NCI-H2227 (cell line): ENCODE data around the gene CNIH3.

Experiments
- DNase-seq: peaks from one replicate; lab custom pipeline; 2025; ENCODE audit not compliant: unreplicated experiment; lab: John Stamatoyannopoulos, UW

The CNIH3 gene

DNA sequence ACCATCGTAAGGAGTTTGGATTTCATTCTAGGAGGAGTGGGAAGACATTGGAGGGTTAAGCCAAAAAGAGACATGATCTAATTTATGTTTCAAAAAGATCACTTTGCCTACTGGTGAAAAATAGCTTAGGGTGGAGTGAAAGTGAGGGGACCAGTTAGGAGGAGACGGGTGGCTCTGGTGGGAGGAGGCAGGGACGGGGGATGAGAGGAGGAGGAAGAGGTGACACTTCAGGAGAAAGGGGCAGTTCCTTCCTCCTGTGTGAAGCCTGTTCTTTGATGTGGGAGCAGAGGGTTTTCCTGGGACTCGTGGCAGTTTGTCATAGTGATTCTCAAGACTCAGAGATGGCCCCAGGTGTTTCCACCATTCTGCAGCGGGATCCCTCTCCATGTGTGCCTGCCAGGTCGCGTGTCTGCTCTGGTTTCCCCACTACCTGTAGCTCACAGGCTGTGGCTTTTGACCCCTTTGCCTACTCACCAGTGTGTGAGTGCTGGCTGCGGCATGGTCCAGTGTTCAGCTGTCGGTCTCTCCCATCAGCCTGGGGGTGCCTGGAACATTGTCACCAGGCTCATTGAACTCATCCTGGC lies 102.4 kb downstream of the CNIH3 start:
- no peak for DNase-seq

DNA sequence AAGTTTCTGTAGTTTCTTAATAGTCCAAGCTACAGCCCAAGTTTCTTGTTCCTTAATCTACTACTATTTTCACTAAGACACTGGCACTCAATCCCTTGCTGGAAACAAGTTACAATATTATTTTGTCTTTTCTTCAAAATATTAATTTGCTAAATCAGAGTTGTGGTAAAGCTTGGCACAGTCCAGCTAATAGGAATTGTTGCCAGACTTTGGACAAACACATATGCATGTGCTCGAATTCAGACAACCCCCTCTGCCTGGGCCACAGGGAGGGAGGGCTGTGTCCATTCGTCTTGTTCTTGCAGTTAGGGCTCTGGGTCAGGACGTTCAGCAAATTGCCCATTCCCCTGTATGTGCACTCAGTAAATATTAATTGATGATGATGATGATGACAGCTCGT lies 103.6 kb downstream of the CNIH3 start:
- no peak for DNase-seq

DNA sequence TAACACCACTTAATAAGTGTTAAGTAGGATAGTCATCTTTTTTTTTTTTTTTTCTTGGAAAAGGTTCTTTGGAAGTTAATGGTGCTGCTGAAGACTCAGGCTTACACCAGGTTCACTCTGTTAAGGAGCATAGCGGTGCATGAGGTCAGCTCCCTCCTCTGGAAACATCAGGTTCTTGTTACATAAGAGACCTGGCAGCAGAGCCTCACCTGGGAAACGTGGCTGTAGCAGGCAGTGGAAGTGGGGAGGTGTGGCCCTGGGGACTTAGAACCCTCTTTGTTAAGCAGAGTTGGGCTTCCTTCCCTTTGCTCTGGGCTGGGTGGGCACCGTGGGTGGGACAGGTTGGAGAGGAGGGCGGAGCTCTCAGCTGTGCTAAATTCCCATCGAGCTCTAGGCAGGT lies 104.1 kb downstream of the CNIH3 start:
- no peak for DNase-seq

DNA sequence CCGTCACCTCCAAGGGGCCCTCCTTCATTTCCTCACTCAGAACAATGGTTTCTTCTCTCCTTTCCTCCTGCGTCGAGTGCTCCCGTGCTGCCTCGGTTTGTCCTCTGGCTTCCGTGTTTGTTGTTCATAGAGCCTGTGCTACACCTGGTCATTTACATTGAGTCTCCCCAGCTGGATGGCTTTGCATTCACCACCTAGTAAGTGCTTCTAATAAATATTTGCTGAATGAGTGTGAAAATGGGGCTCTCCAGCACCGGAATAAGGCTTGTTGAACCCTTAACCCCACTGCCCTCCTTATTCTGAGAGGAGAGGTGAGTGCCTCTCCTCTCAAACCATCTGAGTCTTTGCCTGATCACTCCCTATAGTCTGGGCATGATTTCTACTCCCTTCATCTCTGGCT lies 104.9 kb downstream of the CNIH3 start:
- no peak for DNase-seq

GRCh38 chr1:224722838-224723237 lies 106.7 kb downstream of the CNIH3 start:
- DNase-seq = no peak

DNA sequence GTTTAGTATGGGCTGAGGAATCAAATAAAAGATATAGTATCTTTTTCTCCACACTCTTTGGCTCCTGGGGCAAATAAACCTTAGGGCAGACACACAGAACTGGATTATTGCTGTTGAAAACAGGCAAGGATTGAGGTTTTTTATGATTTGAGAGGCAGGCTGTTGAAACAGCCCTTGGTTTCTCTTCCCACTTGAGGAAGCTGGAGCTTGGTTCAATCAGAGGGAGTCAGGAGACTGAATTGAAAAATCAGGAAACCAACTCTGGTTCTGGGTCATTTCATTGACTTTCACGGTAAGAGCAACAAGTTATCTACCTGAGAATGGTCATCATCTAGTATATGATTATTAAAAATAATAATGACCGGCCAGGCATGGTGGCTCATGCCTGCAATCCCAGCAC lies 108.4 kb downstream of the CNIH3 start:
- no peak for DNase-seq

GRCh38 chr1:224726441-224727182 lies 110.5 kb downstream of the CNIH3 start:
- no peak for DNase-seq

DNA sequence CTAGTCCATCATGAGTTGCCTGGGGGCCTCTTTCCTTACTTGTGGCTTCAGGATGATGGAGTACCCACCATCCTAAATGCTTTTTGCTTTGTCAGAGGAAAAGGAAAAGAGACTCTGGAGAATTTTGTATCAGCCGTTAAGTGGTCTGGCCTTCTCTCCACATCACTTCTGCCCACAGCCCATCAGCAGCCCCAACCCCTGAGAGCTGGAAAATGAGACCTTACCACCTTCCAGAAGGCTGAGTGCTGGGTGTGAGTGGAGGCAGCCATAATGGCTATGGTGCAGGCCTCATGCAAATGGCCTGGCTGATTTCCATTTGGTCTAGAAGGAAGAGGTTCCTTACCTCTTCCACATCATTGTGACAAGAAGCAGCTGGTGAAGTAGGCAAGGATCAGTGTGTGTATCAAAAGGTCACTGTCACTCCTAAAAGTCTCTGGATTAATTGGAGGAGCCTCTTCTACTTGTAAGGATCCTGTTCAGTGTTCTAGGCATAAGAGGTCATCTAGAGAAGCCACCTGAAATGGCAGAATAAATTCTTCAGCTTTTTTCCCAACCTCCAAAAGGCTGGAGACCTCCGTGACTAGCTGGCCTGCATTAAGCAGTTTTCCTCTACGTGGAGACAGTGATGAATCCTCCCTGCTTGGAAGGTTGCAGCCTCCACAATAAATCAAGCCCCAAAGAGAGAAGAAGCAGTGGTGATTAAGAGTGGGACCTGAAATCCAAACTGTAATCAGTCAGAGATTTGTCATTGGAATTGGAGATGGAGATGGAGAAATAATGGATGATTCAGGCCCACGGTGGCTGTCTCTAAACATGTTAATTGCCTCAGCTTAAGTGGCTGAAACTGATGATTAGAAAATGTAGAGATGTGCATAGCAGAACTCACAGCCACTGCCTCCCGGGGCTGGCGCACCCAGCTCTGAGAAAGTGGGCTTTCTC lies 111.5 kb downstream of the CNIH3 start:
- no peak for DNase-seq

DNA sequence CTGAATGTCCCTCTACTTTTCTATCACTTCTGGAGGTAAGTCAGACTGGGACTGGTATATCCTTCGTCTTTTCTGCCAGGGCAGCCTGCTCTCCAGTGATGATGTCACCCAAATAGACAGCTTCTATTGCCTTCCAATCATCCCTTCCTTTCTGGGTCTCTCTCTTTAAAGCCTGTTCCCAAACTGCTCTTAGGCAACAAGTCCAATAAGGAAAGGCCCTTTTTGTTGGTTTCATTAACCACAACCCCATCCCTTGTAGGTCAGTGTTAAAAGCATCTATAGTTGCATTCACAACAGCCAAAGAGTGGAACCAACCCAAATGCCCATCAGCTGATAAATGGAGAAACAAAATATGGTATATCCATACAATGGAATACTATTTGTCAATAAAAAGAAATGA lies 114.4 kb downstream of the CNIH3 start:
- no peak for DNase-seq

DNA sequence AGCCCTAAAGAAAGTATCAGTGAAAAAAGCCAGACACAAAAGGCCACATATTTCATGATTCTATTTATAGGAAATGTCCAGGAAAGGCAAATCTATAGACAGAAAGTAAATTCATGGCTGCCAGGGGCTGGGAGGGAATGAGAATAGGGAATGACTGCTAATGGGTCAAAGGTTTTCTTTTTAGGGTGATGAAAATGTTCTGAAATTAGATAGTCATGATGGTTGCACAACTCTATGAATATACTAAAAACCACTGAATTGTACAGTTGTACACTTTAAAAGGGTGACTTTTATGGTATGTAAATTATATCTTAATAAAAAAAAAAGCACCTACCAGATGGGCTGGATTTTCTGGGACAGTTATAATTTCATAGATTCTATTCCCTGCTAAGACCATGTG lies 114.8 kb downstream of the CNIH3 start:
- DNase-seq = no peak

DNA sequence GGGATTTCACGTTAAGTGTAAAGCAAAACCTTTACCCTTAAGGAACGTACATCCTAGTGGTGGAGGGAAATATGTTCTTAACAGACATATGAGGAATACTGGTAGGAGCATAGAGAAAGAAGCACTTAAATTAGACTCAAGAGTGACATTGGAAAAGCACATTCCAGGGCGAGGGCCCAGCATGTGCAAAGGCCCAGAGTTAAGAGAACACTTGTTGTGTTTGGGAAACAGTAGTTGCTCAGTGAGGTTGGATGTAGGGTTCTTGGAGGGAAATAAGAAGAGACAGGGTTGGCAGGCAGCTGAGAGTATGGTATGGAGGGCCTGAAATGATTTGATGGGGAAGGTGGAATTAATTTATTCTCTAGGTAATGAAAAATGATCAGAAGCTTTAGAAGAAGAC lies 115.5 kb downstream of the CNIH3 start:
- DNase-seq = no peak

GRCh38 chr1:224732377-224733026 lies 116.4 kb downstream of the CNIH3 start:
- no peak for DNase-seq

- DNase-seq = no peak
Observed at GRCh38 chr1:224733027-224733911, 117.2 kb downstream of the CNIH3 start.

DNA sequence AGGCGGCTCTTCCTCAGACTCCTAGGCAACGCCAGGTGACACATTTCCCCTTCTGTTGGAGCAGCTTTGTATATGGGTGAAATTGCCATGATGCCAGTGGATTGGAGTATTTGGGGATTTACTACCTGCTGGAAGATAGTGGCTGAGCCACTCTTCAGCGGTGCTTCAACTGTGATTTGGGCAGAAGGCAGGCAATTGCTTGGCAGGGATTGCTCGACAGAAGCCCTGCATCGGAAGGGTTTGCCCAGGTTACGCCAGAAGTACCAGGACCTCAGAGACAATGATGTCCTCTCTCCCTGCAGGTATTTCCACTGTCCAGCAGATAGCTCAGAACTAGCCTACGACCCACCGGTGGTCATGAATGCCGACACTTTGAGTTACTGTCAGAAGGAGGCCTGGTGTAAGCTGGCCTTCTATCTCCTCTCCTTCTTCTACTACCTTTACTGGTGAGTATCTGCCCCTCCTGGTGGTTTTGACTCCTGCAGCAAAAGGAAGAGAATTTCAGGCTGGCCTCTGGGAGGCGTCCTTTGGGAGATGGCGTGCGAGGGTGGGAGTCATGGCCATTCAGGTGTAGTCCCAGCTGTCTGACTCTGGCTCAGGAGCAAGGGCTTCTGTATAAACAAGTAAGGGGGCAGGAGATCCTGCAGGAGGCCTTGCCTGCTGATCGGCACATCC lies 118.3 kb downstream of the CNIH3 start:
- no peak for DNase-seq

DNA sequence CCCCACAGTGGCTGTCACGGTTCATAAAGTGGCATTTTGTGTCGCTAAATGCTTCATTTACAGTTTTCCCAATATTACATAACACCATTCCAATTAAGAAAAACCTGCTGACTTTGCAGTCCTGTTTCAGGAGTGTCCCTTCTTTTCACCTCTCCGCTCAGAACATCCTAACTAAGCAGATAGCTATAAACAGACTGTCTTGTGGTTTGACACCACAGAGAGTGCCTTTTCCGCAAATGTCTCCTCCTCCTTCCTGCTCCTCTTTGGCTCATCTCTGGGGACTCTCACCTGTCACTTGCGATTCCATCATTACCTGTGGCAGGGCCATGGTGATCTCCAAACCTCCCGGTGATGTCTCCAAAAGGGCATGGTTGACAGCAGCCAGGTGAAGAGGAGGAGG lies 119.0 kb downstream of the CNIH3 start:
- no peak for DNase-seq

DNA sequence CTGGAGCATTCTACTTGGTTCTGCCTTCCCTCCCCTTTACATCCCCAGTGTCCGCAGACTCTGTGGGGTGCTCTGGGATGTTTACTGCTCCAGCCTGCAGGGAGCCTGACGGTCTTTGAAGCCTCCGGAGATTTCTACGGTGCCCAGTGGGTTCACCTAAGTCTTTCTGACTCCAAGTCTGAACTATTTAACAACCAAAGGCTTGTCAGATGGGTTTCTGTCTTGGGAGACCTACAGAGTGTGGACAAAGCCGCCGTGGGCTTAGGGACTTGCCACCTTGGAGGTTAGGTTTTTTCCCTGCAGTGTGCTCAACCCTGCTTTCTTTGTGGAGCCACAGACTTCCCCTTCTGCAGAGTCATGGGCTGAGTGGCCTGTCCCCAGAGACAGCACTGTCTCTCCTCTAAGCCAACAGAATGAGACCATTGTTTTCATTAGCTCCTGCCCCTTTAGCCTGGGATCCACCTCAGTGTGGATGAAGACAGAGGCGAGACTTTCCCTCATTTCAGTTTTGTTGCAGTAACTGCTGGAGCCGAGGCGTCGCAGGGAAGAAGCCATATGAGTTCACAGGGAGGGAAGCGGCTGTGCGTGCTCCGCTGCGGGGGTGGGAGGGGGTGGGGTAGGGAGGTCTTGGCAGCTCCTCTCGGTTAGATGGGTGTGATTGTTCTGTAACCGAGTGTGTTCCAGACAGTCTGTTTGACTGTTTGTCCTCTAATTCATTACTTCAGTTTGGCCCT lies 120.7 kb downstream of the CNIH3 start:
- DNase-seq = no peak

- DNase-seq = no peak
Observed at GRCh38 chr1:224737353-224737727, 121.2 kb downstream of the CNIH3 start.

DNA sequence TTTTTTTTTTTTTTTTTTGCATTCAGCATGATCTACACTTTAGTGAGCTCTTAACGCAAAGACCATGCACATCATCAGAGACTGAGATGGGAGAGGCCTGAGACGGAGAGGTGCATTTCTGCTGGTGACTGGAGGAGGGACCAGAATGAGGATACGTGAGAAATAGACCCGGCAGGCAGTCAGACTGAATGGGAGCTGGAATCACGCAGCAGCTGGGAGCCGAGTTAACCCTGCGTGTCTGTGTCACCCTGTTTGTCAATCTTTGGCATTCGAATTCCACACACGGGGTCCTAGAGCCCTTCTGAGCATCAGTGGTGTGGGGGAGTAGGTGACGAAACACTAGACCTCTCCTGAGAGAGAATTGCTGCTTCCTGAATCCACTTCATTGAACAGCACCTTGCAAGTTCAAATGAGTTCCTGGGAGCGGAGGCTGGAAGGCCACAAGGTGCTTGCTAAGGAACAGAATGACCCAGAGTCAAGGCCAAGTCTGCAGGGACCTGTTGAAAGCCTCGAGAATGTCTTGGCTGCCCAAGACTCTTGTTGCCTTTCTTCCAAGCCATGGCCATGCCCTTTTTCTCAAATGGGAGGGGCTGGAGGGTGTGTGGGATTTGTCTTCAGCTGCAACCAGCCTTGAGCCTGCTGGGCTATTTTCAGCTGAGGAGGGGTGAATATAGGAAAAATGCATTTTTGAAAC lies 123.3 kb downstream of the CNIH3 start:
- DNase-seq = no peak
